Measurements from ENCODE around the gene OPRM1. TPM values are rescaled to one million over a fixed set of nuclear protein-coding genes. Genes with fewer than 3 reads are reported as not detected.

Gene OPRM1
- polyA plus RNA-seq, 1 donor (not counting 4 experiments of a cell fraction or from before 2014, with no cell fraction given) = not detected

DNA sequence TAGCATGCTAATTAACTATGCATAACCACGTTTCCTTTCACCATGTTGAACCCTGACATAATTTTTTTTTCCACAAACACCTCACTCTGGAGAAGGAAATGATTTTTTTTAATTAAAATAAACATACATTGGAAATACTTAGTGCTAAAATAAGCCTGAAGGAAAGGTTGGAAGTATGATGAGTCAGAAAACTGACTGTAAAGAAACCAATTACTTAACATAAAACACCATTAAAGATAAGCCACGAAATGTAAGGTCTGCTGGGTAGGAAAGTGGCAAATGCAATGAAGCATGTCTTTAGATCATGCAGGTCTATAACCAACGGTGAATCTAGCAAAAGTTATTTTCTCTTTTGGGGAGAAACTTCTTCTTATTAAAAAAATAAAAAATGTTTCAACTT, 47.5 kb downstream of the OPRM1 start:
- H3K9ac ChIP-seq (ENCODE audit: control insufficient read depth, extremely low read depth, insufficient read depth, low read length) = no peak overlapping the region
- H3K27me3 ChIP-seq (ENCODE audit: control insufficient read depth, extremely low read depth, insufficient read depth, low read length) = no peaks in the 10 kb centered on the region
- TF ChIP-seq, protein P1, sequence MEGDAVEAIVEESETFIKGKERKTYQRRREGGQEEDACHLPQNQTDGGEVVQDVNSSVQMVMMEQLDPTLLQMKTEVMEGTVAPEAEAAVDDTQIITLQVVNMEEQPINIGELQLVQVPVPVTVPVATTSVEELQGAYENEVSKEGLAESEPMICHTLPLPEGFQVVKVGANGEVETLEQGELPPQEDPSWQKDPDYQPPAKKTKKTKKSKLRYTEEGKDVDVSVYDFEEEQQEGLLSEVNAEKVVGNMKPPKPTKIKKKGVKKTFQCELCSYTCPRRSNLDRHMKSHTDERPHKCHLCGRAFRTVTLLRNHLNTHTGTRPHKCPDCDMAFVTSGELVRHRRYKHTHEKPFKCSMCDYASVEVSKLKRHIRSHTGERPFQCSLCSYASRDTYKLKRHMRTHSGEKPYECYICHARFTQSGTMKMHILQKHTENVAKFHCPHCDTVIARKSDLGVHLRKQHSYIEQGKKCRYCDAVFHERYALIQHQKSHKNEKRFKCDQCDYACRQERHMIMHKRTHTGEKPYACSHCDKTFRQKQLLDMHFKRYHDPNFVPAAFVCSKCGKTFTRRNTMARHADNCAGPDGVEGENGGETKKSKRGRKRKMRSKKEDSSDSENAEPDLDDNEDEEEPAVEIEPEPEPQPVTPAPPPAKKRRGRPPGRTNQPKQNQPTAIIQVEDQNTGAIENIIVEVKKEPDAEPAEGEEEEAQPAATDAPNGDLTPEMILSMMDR (optimal IDR thresholded peaks at IDR 0.05 in 1 of 3, IDR thresholded peaks at IDR 0.05 in 1 of 3, conservative IDR thresholded peaks at IDR 0.05 in 1 of 3; ENCODE audit: extremely low read depth in 1 of 3, insufficient read depth in 2 of 3, low read length in 3 of 3) = no peak
- no peak for TF ChIP-seq EZH2 (IDR thresholded peaks at IDR 0.05; ENCODE audit: low read length)
- no peak overlapping the region for H3K4me3 ChIP-seq (ENCODE audit: control insufficient read depth in 2 of 3, extremely low read depth in 1 of 3, insufficient read depth in 2 of 3, low read depth in 1 of 3, low read length in 3 of 3)
- H3K4me2 ChIP-seq (ENCODE audit: control insufficient read depth, extremely low read depth, insufficient read depth, low read depth, low read length) = no peak overlapping the region
- H3K9me3 ChIP-seq (ENCODE audit: control insufficient read depth, low read depth, low read length) = no peaks in the 10 kb centered on the region
- dilution Hi-C loops (cut with MboI; ENCODE audit: extremely low pct_ligation_motif_present, low sequenced_read_pairs) = no loop called here
- H3K79me2 ChIP-seq (ENCODE audit: control insufficient read depth, insufficient read depth, low read length) = no peaks in the 10 kb centered on the region
- no peaks in the 10 kb centered on the region for H3K36me3 ChIP-seq (ENCODE audit: control insufficient read depth in 2 of 2, extremely low read depth in 1 of 2, insufficient read depth in 2 of 2, low read length in 2 of 2)
- H3K4me1 ChIP-seq (ENCODE audit: control insufficient read depth, extremely low read depth, insufficient read depth, low read length) = no peaks in the 10 kb centered on the region
- no peak overlapping the region for H3K27ac ChIP-seq (ENCODE audit: control insufficient read depth, insufficient read depth, low read length)
- no peaks in the 10 kb centered on the region for H4K20me1 ChIP-seq (ENCODE audit: control insufficient read depth, extremely low read depth, insufficient read depth, low read length)
- no peak for FAIRE-seq
- no peaks in the 10 kb centered on the region for H3K9me1 ChIP-seq (ENCODE audit: control insufficient read depth, extremely low read depth, insufficient read depth, low read length)
- H2AFZ ChIP-seq (ENCODE audit: control insufficient read depth, low read length) = no peak overlapping the region
- DNase-seq (ENCODE audit: low read depth, low spot score) = no peak

DNA sequence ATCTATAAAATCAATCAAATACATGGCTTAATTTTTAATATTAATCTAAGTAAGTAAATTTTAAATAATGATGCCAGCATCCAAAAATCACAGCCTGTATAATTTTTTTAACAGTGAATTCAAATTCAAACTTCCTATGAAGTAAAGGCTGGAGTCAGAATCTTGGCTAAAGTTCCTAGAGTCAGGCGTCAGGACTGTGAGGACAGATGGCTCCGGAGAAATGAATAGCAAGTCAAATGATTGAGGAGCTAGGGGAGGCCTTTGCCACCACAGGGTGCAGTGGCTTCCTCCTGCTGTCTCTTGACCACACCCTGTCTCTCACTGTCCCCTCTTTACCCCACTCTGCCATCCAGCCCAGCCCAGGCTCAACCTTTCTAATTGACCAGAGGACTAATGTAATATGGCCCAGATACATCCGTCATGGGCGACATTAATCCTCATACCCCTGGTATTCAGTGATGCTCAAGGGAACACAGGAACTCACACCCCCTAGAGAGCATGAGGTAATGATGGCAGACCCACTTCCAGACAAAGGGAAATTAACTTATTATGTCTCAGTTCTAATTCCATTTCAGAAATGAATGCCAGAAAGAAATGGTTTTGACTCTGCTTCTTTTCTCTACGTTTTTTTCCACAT, 53.4 kb downstream of the OPRM1 start:
- no peaks in the 10 kb centered on the region for H3K9me3 ChIP-seq (ENCODE audit: control insufficient read depth, low read depth, low read length)
- H3K4me1 ChIP-seq (ENCODE audit: control insufficient read depth, extremely low read depth, insufficient read depth, low read length) = no peaks in the 10 kb centered on the region
- no peak overlapping the region for H3K4me3 ChIP-seq (ENCODE audit: control insufficient read depth in 2 of 3, extremely low read depth in 1 of 3, insufficient read depth in 2 of 3, low read depth in 1 of 3, low read length in 3 of 3)
- no peak overlapping the region for H3K9ac ChIP-seq (ENCODE audit: control insufficient read depth, extremely low read depth, insufficient read depth, low read length)
- no peaks in the 10 kb centered on the region for H3K36me3 ChIP-seq (ENCODE audit: control insufficient read depth in 2 of 2, extremely low read depth in 1 of 2, insufficient read depth in 2 of 2, low read length in 2 of 2)
- dilution Hi-C loops (cut with MboI; ENCODE audit: extremely low pct_ligation_motif_present, low sequenced_read_pairs) = no loop called here
- no peaks in the 10 kb centered on the region for H4K20me1 ChIP-seq (ENCODE audit: control insufficient read depth, extremely low read depth, insufficient read depth, low read length)
- DNase-seq (ENCODE audit: low read depth, low spot score) (no peak), FAIRE-seq (no peak)
- H3K4me2 ChIP-seq (ENCODE audit: control insufficient read depth, extremely low read depth, insufficient read depth, low read depth, low read length) = no peak overlapping the region
- TF ChIP-seq EZH2 (IDR thresholded peaks at IDR 0.05; ENCODE audit: low read length) = no peak
- TF ChIP-seq, protein P1 (optimal IDR thresholded peaks at IDR 0.05 in 1 of 3, IDR thresholded peaks at IDR 0.05 in 1 of 3, conservative IDR thresholded peaks at IDR 0.05 in 1 of 3; ENCODE audit: extremely low read depth in 1 of 3, insufficient read depth in 2 of 3, low read length in 3 of 3) = no peak
- H3K9me1 ChIP-seq (ENCODE audit: control insufficient read depth, extremely low read depth, insufficient read depth, low read length) = no peaks in the 10 kb centered on the region
- H3K27ac ChIP-seq (ENCODE audit: control insufficient read depth, insufficient read depth, low read length) = no peak overlapping the region
- no peaks in the 10 kb centered on the region for H3K27me3 ChIP-seq (ENCODE audit: control insufficient read depth, extremely low read depth, insufficient read depth, low read length)
- no peak overlapping the region for H2AFZ ChIP-seq (ENCODE audit: control insufficient read depth, low read length)
- no peaks in the 10 kb centered on the region for H3K79me2 ChIP-seq (ENCODE audit: control insufficient read depth, insufficient read depth, low read length)
